Common myeloid progenitor, CD34-positive (primary cell): ENCODE results near the gene TNFRSF25.
"Not testable (repeated sequence)": the region's sequence is repeated elsewhere in the genome, so short reads cannot be mapped to it uniquely, and the experiment has no call there.

ENCODE experiments used
- CTCF ChIA-PET: fragments of 350-600 bp; sonication (Branson Sonifier 250); formaldehyde crosslinking; loops from one replicate; lab custom pipeline; 2021; ENCODE audit warnings: antibody characterized with exemption; lab: Charles Lee
- POLR2A ChIA-PET: fragments of 350-600 bp; sonication (Branson Sonifier 250); formaldehyde crosslinking; loops from one replicate; lab custom pipeline; 2021; ENCODE audit warnings: antibody characterized with exemption; lab: Charles Lee
- DNase-seq, 3 donors: peaks; one replicate each; pipeline versions ENCODE4 v3.0.0 to v3.0.0-alpha.2; 2013
- H3K27ac ChIP-seq, 2 experiments: 1 replicate in 1 of 2; 2 replicates in 1 of 2; pipeline ENCODE4 v1.7.0; 2013; ENCODE audit warnings: inconsistent platforms in 2 of 2, low read length in 2 of 2, mild to moderate bottlenecking in 2 of 2, low read depth in 1 of 2, moderate library complexity in 1 of 2; ENCODE audit not compliant: severe bottlenecking in 2 of 2, insufficient read depth in 1 of 2, poor library complexity in 1 of 2
- H3K27me3 ChIP-seq, 5 experiments: replicated peaks in 2 of 5; 1 replicate in 3 of 5; 2 replicates in 2 of 5; pipeline versions ENCODE4 v1.6.1 to v1.7.0; 2013; ENCODE audit warnings: low read length in 4 of 5, mild to moderate bottlenecking in 2 of 5, moderate library complexity in 2 of 5, inconsistent platforms in 1 of 5; ENCODE audit not compliant: insufficient read depth in 5 of 5, control insufficient read depth in 4 of 5
- H3K36me3 ChIP-seq, 4 experiments: 1 replicate in 2 of 4; 2 replicates in 2 of 4; pipeline versions ENCODE4 v1.6.1 to v1.7.0; 2013; ENCODE audit warnings: low read length in 3 of 4, control low read depth in 1 of 4, mild to moderate bottlenecking in 1 of 4; ENCODE audit not compliant: control insufficient read depth in 4 of 4, insufficient read depth in 4 of 4
- H3K4me1 ChIP-seq, 4 experiments: 1 replicate in 3 of 4; 2 replicates in 1 of 4; pipeline versions ENCODE4 v1.6.1 to v1.7.1; 2013; ENCODE audit warnings: low read length in 3 of 4, mild to moderate bottlenecking in 3 of 4, control low read depth in 1 of 4, inconsistent platforms in 1 of 4, moderate library complexity in 1 of 4; ENCODE audit not compliant: control insufficient read depth in 4 of 4, insufficient read depth in 4 of 4; ENCODE audit errors: control extremely low read depth in 1 of 4
- H3K4me3 ChIP-seq, 7 experiments: 1 replicate in 4 of 7; 2 replicates in 3 of 7; pipeline versions ENCODE4 v1.5.1 to v1.7.0; 2013; ENCODE audit warnings: mild to moderate bottlenecking in 7 of 7, low read length in 6 of 7, moderate library complexity in 6 of 7, inconsistent platforms in 2 of 7, low read depth in 2 of 7, control low read depth in 1 of 7; ENCODE audit not compliant: insufficient read depth in 4 of 7, control insufficient read depth in 1 of 7; ENCODE audit errors: extremely low read depth in 1 of 7
- H3K9me3 ChIP-seq, 5 experiments: 1 replicate in 4 of 5; 2 replicates in 1 of 5; pipeline versions ENCODE4 v1.6.1 to v1.7.1; 2013; ENCODE audit warnings: low read length in 4 of 5, mild to moderate bottlenecking in 2 of 5, inconsistent platforms in 1 of 5, low read depth in 1 of 5, moderate library complexity in 1 of 5; ENCODE audit not compliant: control insufficient read depth in 4 of 5, insufficient read depth in 2 of 5; ENCODE audit errors: control extremely low read depth in 1 of 5
- WGBS: methylation state at CpG from one replicate; pipeline ENCODE4 v1.1.5; 2013; ENCODE audit not compliant: insufficient coverage; 5-methylcytosine and 5-hydroxymethylcytosine counted together

TNFRSF25 gene

GRCh38 chr1:6453895-6454855 lies 11.8 kb downstream of the TNFRSF25 start:
- H3K36me3 ChIP-seq, H3K9me3 ChIP-seq, POLR2A ChIA-PET, H3K4me3 ChIP-seq, H3K27ac ChIP-seq: not testable (repeated sequence)
- Histone ChIP-seq H3K27me3 (peaks cover 0 to 84% (median 25%) of the 10 kb centered on the region in 5 experiments), H3K4me1 (peaks cover 0 to 15% (median 11%) of the 10 kb centered on the region in 4 experiments)
- CTCF ChIA-PET, result interaction anchor here (0.8 to 1.6 kb wide), 7 partner anchors 8 to 216 kb away, joined by 3 to 4 read pairs (median 3); no protein-coding TSS in a partner anchor
- DNase-seq, result peak in 1 of 3 donors; percentile 41
- 10% methylated on average over 70 of the region's 85 CpGs for WGBS

GRCh38 chr1:6450943-6451373 lies 15.0 kb downstream of the TNFRSF25 start:
- Histone ChIP-seq H3K4me1 (peaks cover 0 to 42% (median 20%) of the 10 kb centered on the region in 4 experiments), H3K36me3 (no peaks in the 10 kb centered on the region), H3K27me3 (peaks cover 0 to 96% (median 25%) of the 10 kb centered on the region in 5 experiments), H3K9me3 (no peaks in the 10 kb centered on the region), H3K4me3 (no peak overlapping the region), H3K27ac (no peak overlapping the region)
- WGBS, result 89% methylated on average over 4 of the region's 6 CpGs
- CTCF ChIA-PET, result interaction anchor here (1.0 to 5.7 kb wide), 4 partner anchors 9 to 27 kb away, joined by 3 to 31 read pairs (median 4); no protein-coding TSS in a partner anchor
- POLR2A ChIA-PET, result no interaction called here
- no peak for DNase-seq

GRCh38 chr1:6450486-6450885 lies 15.5 kb downstream of the TNFRSF25 start:
- H3K27ac ChIP-seq, DNase-seq, H3K36me3 ChIP-seq, H3K4me3 ChIP-seq, POLR2A ChIA-PET, H3K9me3 ChIP-seq: not testable (repeated sequence)
- CTCF ChIA-PET, result interaction anchor here (0.7 to 5.7 kb wide), 5 partner anchors 9 to 27 kb away, joined by 3 to 31 read pairs (median 3); no protein-coding TSS in a partner anchor
- peaks cover 0 to 96% (median 25%) of the 10 kb centered on the region in 5 experiments for H3K27me3 ChIP-seq
- 33% methylated on average over 6 of the region's 10 CpGs for WGBS
- H3K4me1 ChIP-seq, result peaks cover 0 to 41% (median 20%) of the 10 kb centered on the region in 4 experiments

- peaks cover 0 to 36% (median 15%) of the 10 kb centered on the region in 4 experiments for H3K4me1 ChIP-seq
These were observed 15.9 kb downstream of the TNFRSF25 start for GRCh38 chr1:6450005-6450450.

GRCh38 chr1:6448749-6449631 lies 17.0 kb downstream of the TNFRSF25 start:
- Histone ChIP-seq H3K9me3 (no peaks in the 10 kb centered on the region), H3K4me1 (peaks cover 0 to 30% (median 9%) of the 10 kb centered on the region in 4 experiments), H3K4me3 (no peak overlapping the region), H3K27me3 (peaks cover 0 to 91% (median 27%) of the 10 kb centered on the region in 5 experiments), H3K27ac (no peak overlapping the region), H3K36me3 (no peaks in the 10 kb centered on the region)
- 5% methylated on average over 31 of the region's 66 CpGs for WGBS
- ChIA-PET CTCF (interaction anchor here (0.6 to 5.7 kb wide), 11 partner anchors 8 to 39 kb away, joined by 3 to 31 read pairs (median 3); partner anchors contain the start of gene HES2), POLR2A (no interaction called here)
- DNase-seq, result peak in 1 of 3 donors; percentile 27

More at GRCh38 chr1:6450005-6450450, 15.9 kb downstream of the TNFRSF25 start:
- H3K9me3 ChIP-seq, result no peaks in the 10 kb centered on the region
- no peak overlapping the region for H3K4me3 ChIP-seq
- CTCF ChIA-PET, result interaction anchor here (0.6 to 5.7 kb wide), 9 partner anchors 8 to 40 kb away, joined by 3 to 31 read pairs (median 3); partner anchors contain the start of gene HES2
- WGBS, result 25% methylated on average over 2 of the region's 7 CpGs
- H3K36me3 ChIP-seq, result no peaks in the 10 kb centered on the region
- H3K27me3 ChIP-seq, result peaks cover 0 to 96% (median 27%) of the 10 kb centered on the region in 5 experiments
- DNase-seq, result no peak
- H3K27ac ChIP-seq, result no peak overlapping the region
- POLR2A ChIA-PET, result no interaction called here
